ENCODE data around the gene PDE2A.

PDE2A gene

GRCh38 chr11:72655014-72655413, 19.2 kb downstream of the PDE2A start:
- no peak for DNase-seq

DNA sequence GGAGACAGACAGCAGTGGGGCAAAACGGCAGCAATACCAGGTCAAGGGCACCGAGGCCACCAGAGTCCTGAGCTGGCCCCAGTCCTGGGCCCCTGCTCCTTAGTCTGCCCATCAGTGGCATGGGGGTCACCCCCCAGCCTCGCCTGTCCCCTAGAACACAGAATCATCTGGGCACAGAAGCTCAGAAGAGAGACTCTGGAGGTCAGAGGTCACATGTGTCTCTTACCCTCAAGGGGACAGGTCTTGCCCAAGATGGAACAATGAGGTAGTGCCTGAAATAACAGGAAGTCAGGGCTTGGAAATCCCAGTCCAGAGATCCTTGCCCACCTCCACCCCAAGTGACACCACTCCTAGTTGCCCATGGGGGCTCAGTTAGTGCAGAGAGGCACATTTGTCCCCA, 20.6 kb downstream of the PDE2A start:
- DNase-seq: no peak

- peak; percentile 87 for DNase-seq
Measured at GRCh38 chr11:72652873-72653630, 21.2 kb downstream of the PDE2A start.

DNA sequence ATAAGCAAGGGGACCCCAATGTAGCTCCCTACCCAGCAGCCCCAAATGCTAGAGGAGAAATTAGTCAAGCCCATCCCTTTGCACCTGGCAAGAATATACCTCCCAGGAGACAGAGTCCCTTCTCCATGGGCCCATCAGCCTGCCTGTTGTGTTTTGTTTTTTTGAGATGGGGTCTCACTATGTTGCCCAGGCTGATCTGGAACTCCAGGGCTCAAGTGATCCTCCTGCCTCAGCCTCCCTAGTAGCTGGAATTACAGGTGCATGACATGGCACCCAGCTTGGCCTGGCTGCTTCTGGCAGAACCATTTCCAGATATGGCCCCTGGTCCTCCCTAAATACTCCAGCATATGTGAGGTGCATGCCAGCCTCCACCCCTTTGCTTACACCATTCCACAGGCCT, 22.1 kb downstream of the PDE2A start:
- no peak for DNase-seq

DNA sequence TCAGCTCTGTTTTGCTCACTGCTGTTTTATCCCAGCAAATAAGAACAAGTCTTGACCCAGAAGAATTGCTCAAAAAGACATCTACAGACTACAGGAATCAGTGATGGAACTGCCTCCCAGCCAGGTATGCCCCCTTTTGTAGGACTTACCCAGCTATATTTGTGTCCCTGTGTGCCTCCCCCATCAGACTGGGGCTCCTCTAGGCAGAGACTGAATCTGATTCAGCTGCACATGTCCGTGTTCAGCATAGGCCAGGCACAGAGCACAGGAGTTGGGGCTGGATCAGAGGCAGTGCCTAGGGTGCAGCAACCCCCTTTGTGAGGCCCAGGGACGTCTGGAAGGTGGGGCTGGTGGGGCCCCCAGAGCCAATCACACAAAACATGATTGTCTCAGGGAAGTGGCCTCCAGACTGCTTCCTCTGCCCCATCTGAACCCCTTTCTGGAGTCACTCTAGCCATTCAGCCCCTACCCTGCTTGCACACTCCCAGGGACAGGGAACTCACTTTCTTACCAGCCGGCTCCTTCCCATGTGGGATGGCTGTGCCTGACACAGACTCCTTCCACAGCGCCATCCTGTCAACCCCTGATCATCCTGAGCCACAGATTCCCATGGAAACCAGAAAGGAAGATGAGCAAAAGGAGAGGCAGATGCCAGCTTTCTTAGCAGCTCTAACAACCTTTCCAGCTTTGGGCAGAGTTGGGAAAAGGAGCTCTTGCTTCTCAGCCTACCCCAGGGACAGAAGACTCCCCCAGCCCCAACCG, 24.8 kb downstream of the PDE2A start:
- DNase-seq: no peak

DNA sequence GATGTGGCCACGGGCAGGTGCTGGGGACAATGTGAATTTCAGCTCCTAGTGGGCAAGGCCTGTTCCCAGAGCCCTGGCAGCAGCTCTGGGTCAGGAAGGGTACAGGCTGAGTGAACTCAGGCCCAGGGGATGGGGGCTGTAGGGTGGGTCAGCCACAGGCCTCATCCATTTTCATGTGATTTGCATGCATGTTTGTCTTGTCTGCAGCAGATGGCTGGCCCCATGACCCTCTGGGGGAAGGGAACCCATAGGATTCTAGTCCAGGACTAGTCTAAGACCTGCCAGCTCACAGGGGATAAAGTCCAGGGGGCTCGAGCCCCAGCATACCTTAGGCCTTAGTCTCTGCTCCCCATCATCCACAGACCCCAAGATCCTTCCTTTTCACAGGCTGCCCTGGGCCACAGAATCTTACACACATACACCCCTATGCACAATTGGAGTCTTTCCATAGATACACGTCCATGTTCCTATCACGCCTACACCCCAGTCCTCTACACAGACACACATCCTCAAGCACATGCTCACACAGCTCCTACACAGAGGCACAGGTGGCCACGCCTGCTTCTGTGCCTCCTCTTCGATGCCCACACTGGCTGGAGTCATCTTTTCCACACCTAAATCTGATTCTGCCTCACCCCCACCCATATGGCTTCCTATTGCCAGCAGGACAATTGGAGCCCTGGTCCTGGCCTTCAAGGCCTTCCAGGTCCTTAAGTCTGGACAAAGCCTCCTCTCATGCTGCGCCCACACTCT, 25.7 kb downstream of the PDE2A start:
- no peak for DNase-seq

DNA sequence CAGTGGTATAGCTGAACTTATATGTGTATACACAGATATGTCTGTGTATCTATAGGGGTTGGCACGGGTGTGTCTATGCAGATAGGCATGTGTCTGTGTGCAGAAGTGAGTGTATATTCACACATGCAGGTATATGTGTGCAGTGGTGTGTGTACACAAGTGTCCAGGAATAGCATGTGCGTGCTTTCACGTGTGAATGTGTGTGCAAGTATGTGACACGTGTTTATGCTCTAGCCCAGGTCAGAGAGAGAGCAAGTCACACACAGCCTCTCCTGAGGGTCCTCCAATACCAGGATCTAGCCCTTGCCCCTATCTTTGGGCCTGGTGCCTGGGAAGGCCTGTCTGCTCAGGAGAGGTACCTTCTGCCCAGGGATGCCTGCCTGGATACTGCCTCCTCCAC, 26.3 kb downstream of the PDE2A start:
- DNase-seq: no peak

- no peak for DNase-seq
Measured at GRCh38 chr11:72646472-72646871, 27.8 kb downstream of the PDE2A start.

- DNase-seq: no peak
Measured at GRCh38 chr11:72646024-72646423, 28.2 kb downstream of the PDE2A start.

DNA sequence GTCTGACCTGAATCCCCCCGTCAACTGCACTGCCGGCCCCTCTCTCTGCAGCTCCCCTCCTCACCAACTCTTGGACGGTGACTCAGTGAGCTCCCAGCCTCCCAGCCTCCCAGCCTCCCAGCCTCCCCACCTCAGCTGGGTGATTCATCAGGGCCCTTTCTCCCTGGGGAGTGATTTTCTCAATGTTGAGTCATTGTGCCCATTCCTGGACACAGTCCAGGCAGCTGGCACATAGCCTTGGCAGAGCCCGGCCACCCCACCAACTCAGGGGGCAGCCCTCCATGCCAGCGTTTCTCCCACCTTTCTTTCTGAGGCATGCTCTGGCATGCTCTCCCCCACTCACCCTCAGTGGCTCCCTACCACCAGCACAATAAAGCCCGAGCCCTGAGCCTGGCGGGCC, 30.7 kb downstream of the PDE2A start:
- no peak for DNase-seq

DNA sequence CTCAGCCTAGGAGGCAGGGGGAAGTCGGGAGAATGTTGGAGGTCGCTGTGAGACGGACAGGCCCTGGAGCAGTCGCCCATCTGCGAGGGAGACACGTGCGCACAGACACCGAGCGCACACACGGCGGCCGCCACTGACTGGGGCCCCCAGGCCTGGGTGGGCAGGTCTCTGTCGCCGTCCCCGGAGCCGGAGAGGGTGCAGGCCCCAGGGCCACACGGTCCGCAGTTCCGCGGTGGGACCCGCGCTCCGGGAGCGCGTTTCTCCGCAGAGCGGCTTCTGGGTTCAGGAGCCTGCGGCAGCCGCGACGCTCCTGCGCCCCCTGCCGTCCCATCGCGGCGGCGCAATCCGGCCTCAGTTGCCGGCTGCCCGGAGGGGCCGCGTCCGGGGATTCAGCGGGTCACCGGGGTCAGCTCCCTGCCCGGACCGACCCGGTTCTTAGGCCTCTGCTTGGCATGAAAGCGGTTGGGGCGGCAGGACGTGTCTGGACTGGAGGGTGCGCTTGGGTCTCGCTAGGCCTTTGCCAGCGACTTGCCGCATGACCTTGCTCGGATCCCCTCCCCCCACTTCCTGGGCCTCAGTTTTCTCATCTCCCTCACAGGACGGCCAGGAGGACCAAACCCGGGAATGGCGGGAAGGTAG, 31.2 kb downstream of the PDE2A start:
- DNase-seq: peak; percentile 30

DNA sequence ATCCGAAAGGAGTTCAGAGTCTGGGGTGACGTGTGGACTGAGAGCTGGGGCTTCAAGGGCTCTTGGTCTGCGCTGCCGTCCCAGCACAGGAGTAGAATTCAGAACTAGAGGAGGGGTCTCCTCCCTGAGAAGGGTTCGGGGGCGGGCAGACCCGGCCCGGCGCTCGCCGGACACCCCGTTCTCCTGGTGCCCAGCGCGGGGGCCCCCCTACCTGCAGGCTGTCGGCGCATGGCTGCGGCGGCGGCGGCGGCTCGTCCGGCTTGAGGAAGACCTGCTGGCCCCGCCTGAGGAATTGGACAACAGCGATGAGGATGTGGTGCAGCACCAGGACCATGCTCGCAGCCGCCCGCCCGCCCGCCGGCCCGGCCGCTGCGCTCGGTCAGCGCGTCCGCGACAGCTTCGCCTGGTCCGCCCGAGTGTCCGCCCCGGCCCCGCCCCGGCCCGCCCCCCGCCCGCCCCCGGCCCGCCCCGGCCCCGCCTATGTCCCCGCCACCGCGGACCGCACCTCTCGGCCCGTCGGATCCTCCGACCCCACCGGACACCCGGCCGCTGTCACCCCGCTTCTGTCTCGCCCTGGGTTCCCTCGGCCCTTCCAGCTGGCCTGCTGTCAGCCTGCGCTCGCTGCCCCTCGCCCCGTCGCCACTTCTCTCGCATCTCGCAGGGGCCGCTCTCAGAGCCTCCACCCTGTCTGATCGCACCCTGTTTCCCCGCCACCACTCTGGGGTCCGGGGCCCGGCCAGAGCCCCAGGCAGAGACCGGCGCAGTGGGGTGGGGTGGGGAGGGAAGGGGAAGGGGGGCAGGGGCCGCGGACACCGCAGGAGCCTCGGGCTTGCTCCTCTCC, 32.0 kb downstream of the PDE2A start:
- DNase-seq: no peak

- DNase-seq: no peak
Measured at GRCh38 chr11:72641522-72642042, 32.6 kb downstream of the PDE2A start.

DNA sequence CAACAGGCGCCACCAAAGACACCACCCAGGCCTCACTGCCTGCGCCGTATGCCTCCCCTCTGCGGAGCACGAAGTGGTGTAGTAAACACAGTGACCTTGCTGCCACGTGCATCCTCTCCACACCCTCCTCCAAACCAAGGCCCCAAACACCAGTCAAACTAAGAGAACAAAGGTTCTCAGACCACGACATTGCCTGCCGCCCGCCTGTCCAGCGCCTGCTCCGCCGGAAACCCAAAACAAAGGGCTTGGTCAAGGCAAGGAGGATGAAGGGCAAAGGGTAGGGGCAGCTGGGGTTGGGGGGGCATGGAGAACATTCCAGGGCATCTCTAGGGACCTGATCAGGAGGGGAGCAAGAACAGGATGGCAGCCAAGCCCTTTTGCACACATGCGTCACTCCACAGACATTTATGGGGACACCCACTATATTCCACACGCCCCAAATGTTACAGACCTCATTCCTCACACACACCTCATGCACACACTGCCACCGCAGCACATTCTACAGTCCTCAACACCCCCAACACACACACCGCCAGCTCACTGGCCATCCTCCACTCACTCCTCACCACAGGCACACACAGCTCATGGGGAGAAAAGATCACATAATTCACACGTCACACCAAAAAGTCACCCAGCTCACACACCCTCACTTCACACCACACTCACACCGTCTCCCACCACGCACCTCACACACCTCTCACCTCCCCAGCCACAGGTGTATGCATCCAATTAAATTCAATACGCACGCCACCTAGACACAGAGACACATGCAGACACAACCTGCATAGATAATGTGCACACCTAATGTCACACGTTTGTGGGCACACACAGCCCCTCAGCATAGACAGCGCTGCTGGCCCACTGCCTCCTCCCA, 34.5 kb downstream of the PDE2A start:
- no peak for DNase-seq

- DNase-seq: peak; percentile 64
Measured at GRCh38 chr11:72637926-72638325, 36.3 kb downstream of the PDE2A start.

DNA sequence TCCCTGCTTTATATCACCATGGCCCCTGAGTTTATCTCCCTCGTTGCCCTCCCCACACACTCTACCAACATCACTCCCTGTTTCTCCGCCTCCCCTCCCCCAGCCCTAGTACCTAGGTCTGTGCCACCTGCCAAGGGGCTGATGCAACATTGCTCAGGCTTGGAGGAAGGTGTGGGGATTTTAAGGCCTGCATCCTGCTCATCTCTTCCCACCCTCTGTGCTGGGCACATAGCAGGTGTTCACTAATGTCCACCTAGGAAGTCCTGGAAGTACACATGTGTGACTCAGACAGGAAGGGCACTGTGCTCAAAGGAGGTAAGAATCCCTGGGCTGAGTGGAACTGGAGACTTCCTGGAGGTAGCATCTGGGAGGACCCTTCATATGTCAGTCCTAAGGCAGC, 37.0 kb downstream of the PDE2A start:
- DNase-seq: no peak

DNA sequence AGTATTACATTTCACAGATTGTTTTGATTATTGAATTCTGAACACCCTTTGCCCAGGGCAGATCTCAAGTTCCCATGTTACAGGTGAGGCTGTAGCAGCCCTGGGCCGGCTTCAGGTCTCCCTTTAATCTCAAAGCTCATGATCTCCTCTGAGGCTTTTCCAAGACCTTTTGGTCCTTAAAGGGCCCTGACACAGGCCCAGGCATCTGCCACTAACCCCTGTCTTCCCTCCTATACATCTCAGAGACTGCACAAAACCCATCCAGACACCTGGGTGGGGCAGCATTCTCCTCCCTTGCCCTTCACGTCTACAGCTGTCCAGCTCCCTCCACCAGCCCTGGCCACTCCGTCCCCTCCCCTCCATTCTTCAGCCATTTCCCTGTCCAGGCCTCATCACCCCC, 37.8 kb downstream of the PDE2A start:
- no peak for DNase-seq

DNA sequence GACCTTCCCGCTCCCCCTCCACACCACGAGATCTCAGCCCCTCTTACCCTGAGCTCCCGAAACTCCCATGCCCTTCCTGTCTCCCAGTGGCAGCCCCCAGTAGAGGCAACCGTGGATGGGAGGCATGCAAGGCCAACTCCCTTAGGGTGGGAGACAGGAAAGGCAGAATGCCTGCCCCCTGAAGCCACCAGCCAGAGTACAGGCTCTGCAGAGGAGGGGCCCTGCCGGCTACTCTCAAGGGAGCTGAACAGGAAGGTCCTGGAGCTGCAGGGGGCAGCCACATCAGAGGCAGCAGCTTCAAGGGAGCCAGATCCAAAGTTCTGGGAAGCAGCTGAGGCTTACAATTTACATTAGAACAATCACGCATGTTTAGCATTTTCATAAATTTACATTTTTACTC, 38.3 kb downstream of the PDE2A start:
- DNase-seq: no peak

- no peak for DNase-seq
Measured at GRCh38 chr11:72635309-72635915, 38.8 kb downstream of the PDE2A start.

DNA sequence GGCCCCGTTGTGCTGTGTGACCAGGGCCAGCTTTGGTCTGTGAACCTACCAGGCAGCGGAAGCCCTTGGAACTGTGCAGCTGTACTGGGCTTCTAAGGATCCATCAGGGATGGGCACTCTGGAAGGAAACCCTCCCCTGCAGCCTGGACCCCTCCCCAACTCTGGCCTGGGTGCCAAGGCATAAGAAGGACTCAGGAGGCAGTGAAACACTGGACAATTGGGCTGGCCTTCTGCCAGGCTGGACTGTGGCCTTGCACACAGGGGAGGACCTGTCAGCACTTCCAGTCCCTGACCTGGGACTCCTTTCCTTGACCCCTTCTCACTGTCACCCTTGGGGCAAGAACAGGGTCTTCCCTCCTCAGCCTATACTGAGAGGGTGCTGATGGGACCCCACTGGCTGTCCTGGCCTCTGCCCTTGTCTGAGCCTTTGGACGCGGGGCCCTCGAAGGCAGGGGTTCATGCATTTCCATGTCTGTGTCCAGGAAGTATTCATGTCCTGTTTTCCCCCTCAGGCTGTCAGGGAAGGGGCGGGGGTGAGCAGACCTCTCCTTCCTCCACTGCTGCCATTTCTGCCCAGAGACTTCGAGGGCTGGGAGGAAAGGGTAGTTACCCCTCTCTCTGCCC, 39.6 kb downstream of the PDE2A start:
- DNase-seq: no peak

Data from NCI-H1092 (cell line).